WERI-Rb-1 (cell line): Measurements from ENCODE around the gene ZFPM1.

Experiments
- DNase-seq: peaks from one replicate; pipeline ENCODE4 v3.0.0-alpha.2; 2020
- H3K27ac ChIP-seq: fragments of 250-450 bp; sonication (Bioruptor Pico); 2 replicates; pipeline ENCODE4 v1.5.1; 2020; ENCODE audit warnings: mild to moderate bottlenecking, moderate library complexity
- H3K27me3 ChIP-seq: fragments of 250-450 bp; sonication (Bioruptor Pico); 2 replicates; pipeline ENCODE4 v1.5.1; 2021; ENCODE audit warnings: mild to moderate bottlenecking, low read depth, moderate library complexity; ENCODE audit not compliant: insufficient read depth, severe bottlenecking
- H3K36me3 ChIP-seq: fragments of 250-450 bp; sonication (Bioruptor Pico); 2 replicates; pipeline ENCODE4 v1.5.1; 2020; ENCODE audit warnings: mild to moderate bottlenecking, moderate library complexity
- H3K4me3 ChIP-seq: 2 replicates; pipeline ENCODE4 v1.5.1; 2011; ENCODE audit warnings: low read depth, mild to moderate bottlenecking, control low read depth, low read length
- H3K9me3 ChIP-seq: fragments of 250-450 bp; sonication (Bioruptor Pico); 2 replicates; pipeline ENCODE4 v1.5.1; 2021; ENCODE audit warnings: mild to moderate bottlenecking, moderate library complexity; ENCODE audit not compliant: severe bottlenecking
- TF ChIP-seq, protein P1 (sequence below): IDR thresholded peaks from 2 replicates; pipeline ENCODE4 v1.5.1; 2011; ENCODE audit warnings: low read depth, mild to moderate bottlenecking, control low read depth, inconsistent platforms, low read length

The ZFPM1 gene

DNA sequence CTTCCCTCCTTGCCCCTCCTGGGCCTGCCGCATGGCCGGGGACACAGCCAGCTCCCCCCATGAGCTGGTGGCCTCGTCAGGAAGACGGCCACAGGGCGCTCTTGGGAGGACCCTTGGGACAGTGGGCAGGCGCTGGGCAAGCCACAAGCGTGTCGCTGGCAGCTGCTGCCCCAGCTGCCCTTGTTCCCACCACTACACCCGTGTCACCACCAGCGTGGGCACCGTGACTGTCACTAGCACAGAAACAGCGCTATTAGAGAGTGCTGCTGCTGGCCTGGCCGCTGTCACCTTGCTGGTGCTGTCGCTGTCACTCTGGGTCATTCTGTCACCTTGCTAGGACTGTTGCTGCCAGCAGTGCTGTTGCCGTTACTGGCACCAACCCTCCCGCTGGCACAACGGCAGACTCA, 47.2 kb downstream of the ZFPM1 start:
- Histone ChIP-seq H3K36me3 (no peaks in the 10 kb centered on the region), H3K4me3 (no peak overlapping the region), H3K27ac (no peak overlapping the region), H3K9me3 (no peaks in the 10 kb centered on the region), H3K27me3 (no peaks in the 10 kb centered on the region)
- TF ChIP-seq, protein P1, sequence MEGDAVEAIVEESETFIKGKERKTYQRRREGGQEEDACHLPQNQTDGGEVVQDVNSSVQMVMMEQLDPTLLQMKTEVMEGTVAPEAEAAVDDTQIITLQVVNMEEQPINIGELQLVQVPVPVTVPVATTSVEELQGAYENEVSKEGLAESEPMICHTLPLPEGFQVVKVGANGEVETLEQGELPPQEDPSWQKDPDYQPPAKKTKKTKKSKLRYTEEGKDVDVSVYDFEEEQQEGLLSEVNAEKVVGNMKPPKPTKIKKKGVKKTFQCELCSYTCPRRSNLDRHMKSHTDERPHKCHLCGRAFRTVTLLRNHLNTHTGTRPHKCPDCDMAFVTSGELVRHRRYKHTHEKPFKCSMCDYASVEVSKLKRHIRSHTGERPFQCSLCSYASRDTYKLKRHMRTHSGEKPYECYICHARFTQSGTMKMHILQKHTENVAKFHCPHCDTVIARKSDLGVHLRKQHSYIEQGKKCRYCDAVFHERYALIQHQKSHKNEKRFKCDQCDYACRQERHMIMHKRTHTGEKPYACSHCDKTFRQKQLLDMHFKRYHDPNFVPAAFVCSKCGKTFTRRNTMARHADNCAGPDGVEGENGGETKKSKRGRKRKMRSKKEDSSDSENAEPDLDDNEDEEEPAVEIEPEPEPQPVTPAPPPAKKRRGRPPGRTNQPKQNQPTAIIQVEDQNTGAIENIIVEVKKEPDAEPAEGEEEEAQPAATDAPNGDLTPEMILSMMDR: no peak
- no peak for DNase-seq

DNA sequence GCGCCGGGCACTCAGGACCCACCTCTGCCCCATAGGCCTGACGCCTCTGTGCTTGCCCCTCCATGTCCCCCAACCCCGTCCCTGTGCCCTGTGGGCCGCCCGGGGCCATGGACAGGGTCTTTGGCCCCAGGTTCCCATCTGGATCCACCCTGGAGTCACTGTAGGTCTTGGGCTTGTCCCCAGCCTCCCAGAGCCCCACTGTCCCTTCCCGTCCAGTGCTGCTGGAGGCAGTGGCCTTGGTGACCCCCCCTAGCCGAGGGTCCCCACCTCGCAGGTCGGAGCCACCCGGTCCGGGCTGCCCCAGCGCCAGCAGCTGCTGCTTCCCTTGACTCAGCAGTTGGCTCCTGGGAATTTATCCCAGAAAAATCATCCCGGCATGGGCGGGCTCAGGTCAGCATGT, 49.3 kb downstream of the ZFPM1 start:
- DNase-seq: no peak
- Histone ChIP-seq H3K36me3 (no peaks in the 10 kb centered on the region), H3K27me3 (no peaks in the 10 kb centered on the region), H3K27ac (no peak overlapping the region), H3K4me3 (no peak overlapping the region), H3K9me3 (no peaks in the 10 kb centered on the region)
- TF ChIP-seq, protein P1: no peak

DNA sequence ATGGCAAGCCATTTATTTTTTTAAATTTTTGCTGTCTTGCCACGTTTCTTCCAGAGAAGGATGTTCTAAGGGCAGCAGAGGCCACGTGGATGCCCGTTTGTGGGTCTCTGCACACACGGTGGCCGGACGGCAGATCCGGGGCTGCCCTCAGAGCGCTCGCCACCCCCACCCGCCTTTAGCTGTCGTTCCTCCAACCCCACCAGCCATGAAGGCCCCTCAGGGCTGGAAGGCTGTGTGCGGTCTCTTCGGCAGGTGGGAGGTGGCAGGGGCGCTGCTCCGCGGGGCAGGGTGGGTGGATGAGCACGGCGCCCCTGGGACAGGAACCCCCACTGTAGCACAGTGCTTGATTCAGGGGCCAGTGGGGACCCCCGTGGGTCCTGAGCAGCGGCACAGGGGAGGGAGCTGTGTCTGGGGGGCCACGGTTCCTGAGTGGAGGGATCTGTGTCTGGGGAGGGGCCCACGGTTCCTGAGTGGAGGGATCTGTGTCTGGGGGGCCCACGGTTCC, 49.7 kb downstream of the ZFPM1 start:
- TF ChIP-seq, protein P1: no peak
- no peaks in the 10 kb centered on the region for H3K9me3 ChIP-seq
- DNase-seq: no peak
- H3K4me3 ChIP-seq: no peak overlapping the region
- H3K36me3 ChIP-seq: no peaks in the 10 kb centered on the region
- H3K27ac ChIP-seq: no peak overlapping the region
- H3K27me3 ChIP-seq: no peaks in the 10 kb centered on the region

DNA sequence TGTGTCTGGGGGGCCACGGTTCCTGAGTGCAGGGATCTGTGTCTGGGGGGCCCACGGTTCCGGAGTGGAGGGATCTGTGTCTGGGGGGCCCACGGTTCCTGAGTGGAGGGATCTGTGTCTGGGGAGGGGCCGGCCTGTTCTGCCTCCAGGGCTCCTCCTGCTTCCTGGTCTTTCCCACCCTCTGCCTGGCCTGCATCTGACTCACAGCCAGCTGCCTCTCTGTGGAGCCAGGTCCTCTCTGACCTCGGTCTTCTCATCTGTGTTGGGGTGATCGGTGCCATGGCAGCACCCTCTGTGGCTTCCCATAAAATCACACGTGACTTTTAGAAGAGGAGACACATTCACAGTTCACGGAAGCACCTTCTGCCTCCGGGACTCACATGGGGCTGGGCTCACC, 50.3 kb downstream of the ZFPM1 start:
- no peak overlapping the region for H3K4me3 ChIP-seq
- TF ChIP-seq, protein P1: no peak
- no peak for DNase-seq

DNA sequence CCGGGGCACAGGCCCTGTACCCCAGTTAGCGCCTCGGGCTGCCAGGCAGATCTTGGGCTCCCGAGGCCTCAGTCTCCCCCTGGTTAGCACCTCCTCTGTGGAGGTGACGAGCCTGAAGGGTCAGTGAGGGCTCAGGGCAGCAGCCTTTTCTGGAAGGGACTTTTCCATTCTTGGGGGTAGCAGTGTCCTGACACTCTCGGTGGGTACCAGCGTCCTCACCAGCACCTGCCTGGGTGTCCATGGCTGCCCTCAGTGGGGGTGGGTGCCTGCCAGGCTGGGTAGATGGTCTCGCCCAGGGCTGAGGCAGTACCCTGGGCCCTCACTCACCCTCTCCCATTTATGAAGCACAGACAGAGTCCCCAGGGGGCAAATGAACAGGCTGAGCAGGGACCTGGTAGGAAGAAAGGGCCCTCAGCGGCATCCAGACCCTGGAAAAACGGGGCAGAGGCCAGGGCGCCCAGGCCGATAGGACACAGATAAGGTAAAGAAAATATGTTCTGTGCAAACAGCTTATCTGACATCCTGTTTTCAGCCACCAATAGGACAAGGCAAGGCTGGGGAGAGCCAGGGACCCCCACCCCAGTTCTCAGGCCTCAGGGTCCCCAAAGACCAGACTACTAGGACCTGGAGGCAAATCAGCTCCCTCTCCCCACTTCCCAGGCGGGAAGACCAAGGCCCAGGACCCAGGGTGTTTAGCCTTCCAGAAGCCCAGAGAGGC, 50.9 kb downstream of the ZFPM1 start:
- no peaks in the 10 kb centered on the region for H3K27me3 ChIP-seq
- H3K36me3 ChIP-seq: no peaks in the 10 kb centered on the region
- peak overlapping the region; percentile 91 for H3K27ac ChIP-seq
- H3K4me3 ChIP-seq: no peak overlapping the region
- no peaks in the 10 kb centered on the region for H3K9me3 ChIP-seq
- TF ChIP-seq, protein P1: no peak
- no peak for DNase-seq

More for the DNA sequence above, 50.3 kb downstream of the ZFPM1 start:
- Histone ChIP-seq H3K36me3 (no peaks in the 10 kb centered on the region), H3K27ac (peak overlapping the region; percentile 91), H3K9me3 (no peaks in the 10 kb centered on the region), H3K27me3 (no peaks in the 10 kb centered on the region)
